Calu3 (cell line): Measurements from ENCODE around the gene PDGFA. TPM values are rescaled to one million over a fixed set of nuclear protein-coding genes. Genes with fewer than 3 reads are reported as not detected.

Experiments
- BruUV-seq: library from RNA; stranded (reverse); fragments of 400-500 nt; replicated peaks from 2 replicates; lab custom pipeline; 2021; lab: Mats Ljungman, UMichigan
- CTCF ChIA-PET: fragments of 300-600 bp; sonication (Branson Sonifier 250); formaldehyde crosslinking; loops from one replicate; lab custom pipeline; 2022; ENCODE audit warnings: antibody characterized with exemption; lab: Charles Lee
- DNase-seq: peaks from one replicate; pipeline ENCODE4 v3.0.0; 2022
- H3K27ac Mint-ChIP-seq: one replicate; pipeline ENCODE4 v1.8.0; 2022; ENCODE audit warnings: mixed read lengths; ENCODE audit not compliant: unreplicated experiment
- H3K27me3 Mint-ChIP-seq: one replicate; pipeline ENCODE4 v1.8.0; 2022; ENCODE audit warnings: mixed read lengths; ENCODE audit not compliant: unreplicated experiment
- H3K36me3 Mint-ChIP-seq: one replicate; pipeline ENCODE4 v1.8.0; 2022; ENCODE audit warnings: mild to moderate bottlenecking, moderate library complexity, mixed read lengths; ENCODE audit not compliant: insufficient read depth, unreplicated experiment
- H3K4me1 Mint-ChIP-seq: one replicate; pipeline ENCODE4 v1.8.0; 2022; ENCODE audit warnings: mild to moderate bottlenecking, low read depth, mixed read lengths; ENCODE audit not compliant: unreplicated experiment
- H3K4me3 Mint-ChIP-seq: one replicate; pipeline ENCODE4 v1.8.0; 2022; ENCODE audit warnings: mild to moderate bottlenecking, low read depth, moderate library complexity, mixed read lengths; ENCODE audit not compliant: unreplicated experiment
- H3K9me3 Mint-ChIP-seq: one replicate; pipeline ENCODE4 v1.8.0; 2022; ENCODE audit warnings: low read depth, mixed read lengths; ENCODE audit not compliant: unreplicated experiment
- intact Hi-C: fragments of 100-400 bp; cut with micrococcal nuclease; formaldehyde crosslinking; loops from one replicate; pipeline ENCODE4 v1.10.0; 2022; ENCODE audit not compliant: unreplicated experiment
- total RNA-seq: library from RNA; stranded (reverse); gene quantifications from 2 replicates; pipeline ENCODE4 v1.2.3, GENCODE V29; 2022
- TF ChIP-seq, protein P1 (sequence below): fragments of 200-600 bp; IDR thresholded peaks from one replicate; pipeline ENCODE4 v1.8.0; 2022; ENCODE audit warnings: antibody characterized with exemption; ENCODE audit not compliant: unreplicated experiment

PDGFA gene
- total RNA-seq, 1 experiment from 2014 or later = 4.5 TPM

DNA sequence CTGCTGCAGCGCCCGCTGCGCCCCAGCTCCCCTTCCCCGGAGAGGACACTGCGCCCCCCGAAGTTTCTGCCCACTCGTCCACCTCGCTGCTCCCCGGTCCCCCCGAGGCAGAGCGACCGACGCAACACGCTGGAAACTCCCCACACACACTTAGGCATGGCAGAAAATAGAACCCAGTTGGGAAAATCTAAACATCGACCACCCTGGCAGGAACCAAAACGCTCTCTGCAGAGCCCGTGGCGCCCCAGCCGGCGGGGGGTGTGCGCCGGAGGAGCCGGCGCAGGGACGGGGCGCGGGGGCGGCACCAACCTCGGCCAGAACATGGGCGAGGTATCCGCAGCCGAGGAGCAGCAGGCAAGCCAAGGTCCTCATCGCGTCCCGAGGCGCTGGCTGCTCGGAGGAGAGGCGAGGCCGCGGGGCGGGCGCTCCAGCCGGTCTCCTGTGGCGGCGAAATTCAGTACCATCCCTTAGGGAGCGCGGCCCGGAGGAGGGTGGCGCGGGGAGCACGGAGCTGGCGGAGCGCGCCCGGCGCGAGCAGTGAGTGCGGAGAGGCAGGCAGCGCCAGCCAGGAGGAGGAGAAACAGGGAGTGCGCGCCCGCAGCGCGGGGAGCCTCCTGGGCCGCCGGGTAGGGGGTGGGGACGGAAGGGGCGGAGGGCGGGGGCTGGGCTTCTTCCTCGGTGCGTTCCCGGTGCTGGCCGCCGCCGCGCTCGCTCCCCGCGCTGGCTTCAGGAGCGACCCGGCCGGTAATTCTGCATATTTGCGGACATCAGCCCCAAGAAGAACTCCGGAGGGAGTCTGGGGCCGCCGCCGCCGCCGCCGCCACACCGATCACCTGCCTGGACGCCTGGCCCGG, 789 bp downstream of the PDGFA start:
- BruUV-seq = no TSS peak
- intact Hi-C loops = no loop called here
- CTCF ChIA-PET = interaction anchor here (0.6 to 0.9 kb wide), 3 partner anchors 19 to 1006 kb away, joined by 4 to 5 read pairs (median 4); no protein-coding TSS in a partner anchor
- H3K4me1 Mint-ChIP-seq = peaks cover 12% of the 10 kb centered on the region
- peaks cover 48% of the 10 kb centered on the region for H3K36me3 Mint-ChIP-seq
- H3K9me3 Mint-ChIP-seq = no peaks in the 10 kb centered on the region
- TF ChIP-seq, protein P1, sequence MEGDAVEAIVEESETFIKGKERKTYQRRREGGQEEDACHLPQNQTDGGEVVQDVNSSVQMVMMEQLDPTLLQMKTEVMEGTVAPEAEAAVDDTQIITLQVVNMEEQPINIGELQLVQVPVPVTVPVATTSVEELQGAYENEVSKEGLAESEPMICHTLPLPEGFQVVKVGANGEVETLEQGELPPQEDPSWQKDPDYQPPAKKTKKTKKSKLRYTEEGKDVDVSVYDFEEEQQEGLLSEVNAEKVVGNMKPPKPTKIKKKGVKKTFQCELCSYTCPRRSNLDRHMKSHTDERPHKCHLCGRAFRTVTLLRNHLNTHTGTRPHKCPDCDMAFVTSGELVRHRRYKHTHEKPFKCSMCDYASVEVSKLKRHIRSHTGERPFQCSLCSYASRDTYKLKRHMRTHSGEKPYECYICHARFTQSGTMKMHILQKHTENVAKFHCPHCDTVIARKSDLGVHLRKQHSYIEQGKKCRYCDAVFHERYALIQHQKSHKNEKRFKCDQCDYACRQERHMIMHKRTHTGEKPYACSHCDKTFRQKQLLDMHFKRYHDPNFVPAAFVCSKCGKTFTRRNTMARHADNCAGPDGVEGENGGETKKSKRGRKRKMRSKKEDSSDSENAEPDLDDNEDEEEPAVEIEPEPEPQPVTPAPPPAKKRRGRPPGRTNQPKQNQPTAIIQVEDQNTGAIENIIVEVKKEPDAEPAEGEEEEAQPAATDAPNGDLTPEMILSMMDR = no peak
- H3K27ac Mint-ChIP-seq = no peak overlapping the region
- peak overlapping the region; percentile 70 for H3K4me3 Mint-ChIP-seq
- peak; percentile 84 for DNase-seq
- peaks cover 80% of the 10 kb centered on the region for H3K27me3 Mint-ChIP-seq

- no peak for DNase-seq
- Mint-ChIP-seq H3K9me3 (no peaks in the 10 kb centered on the region), H3K27ac (peak overlapping the region; percentile 22), H3K27me3 (peaks cover 81% of the 10 kb centered on the region), H3K4me3 (peak overlapping the region; percentile 70), H3K36me3 (peaks cover 48% of the 10 kb centered on the region), H3K4me1 (peaks cover 19% of the 10 kb centered on the region)
- intact Hi-C loops = no loop called here
- CTCF ChIA-PET = interaction anchor here (0.6 to 0.9 kb wide), 2 partner anchors 20 to 1007 kb away, joined by 4 to 5 read pairs; no protein-coding TSS in a partner anchor
- no TSS peak for BruUV-seq
- TF ChIP-seq, protein P1 = no peak
These were observed 1.6 kb downstream of the PDGFA start for GRCh38 chr7:517774-518629.

GRCh38 chr7:516606-517456, 2.8 kb downstream of the PDGFA start:
- CTCF ChIA-PET = no interaction called here
- Mint-ChIP-seq H3K36me3 (peaks cover 42% of the 10 kb centered on the region), H3K27ac (no peak overlapping the region), H3K4me3 (peak overlapping the region; percentile 70), H3K9me3 (no peaks in the 10 kb centered on the region), H3K27me3 (peaks cover 81% of the 10 kb centered on the region), H3K4me1 (peaks cover 19% of the 10 kb centered on the region)
- DNase-seq = peak; percentile 67
- intact Hi-C loops = no loop called here
- TF ChIP-seq, protein P1 = no peak
- no TSS peak for BruUV-seq

DNA sequence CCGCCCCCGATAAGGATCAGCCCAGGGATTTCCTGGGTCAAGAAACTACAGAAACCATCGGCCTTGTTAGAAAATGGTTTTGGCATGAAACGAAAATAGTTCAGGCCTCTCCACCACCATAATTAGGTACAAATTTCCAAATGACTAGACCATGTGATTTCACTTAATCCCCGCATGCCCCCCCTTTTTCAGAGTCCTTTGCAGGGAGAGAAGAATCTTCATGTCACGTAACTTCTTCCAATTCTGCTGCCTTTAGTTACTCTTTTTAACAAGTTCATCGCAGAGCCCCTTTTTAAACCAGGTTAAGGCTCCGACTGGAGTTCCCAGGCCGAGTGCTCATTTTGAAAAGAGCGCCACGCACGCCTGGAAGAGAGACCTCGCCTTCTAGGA, 3.4 kb downstream of the PDGFA start:
- H3K27ac Mint-ChIP-seq = no peak overlapping the region
- no peak overlapping the region for H3K4me3 Mint-ChIP-seq
- BruUV-seq = no TSS peak
- intact Hi-C loops = no loop called here
- no peaks in the 10 kb centered on the region for H3K9me3 Mint-ChIP-seq
- peaks cover 40% of the 10 kb centered on the region for H3K36me3 Mint-ChIP-seq
- peaks cover 19% of the 10 kb centered on the region for H3K4me1 Mint-ChIP-seq
- no peak for DNase-seq
- H3K27me3 Mint-ChIP-seq = peaks cover 79% of the 10 kb centered on the region
- TF ChIP-seq, protein P1 = no peak
- CTCF ChIA-PET = no interaction called here
